IMR-90 (cell line): ENCODE results near the gene PNMA1. TPM values are rescaled to one million over a fixed set of nuclear protein-coding genes. Genes with fewer than 3 reads are reported as not detected.

Experiments
- ATAC-seq: fragments of 200-7000 bp; cut with Tn5 transposase; 2 replicates; pipeline ENCODE4 v1.9.1; 2020; ENCODE audit warnings: low read depth, mild to moderate bottlenecking, moderate library complexity
- BruUV-seq: library from RNA; stranded (reverse); fragments of 400-500 nt; replicated peaks from 2 replicates; lab custom pipeline; 2021; lab: Mats Ljungman, UMichigan
- CTCF ChIA-PET: fragments of 300-600 bp; formaldehyde crosslinking; extraction: SDS; loops from one replicate; lab custom pipeline; 2021; ENCODE audit warnings: antibody characterized with exemption; lab: Yijun Ruan, JAX
- POLR2A ChIA-PET: fragments of 300-600 bp; sonication (Branson Sonifier 250); formaldehyde crosslinking; loops from one replicate; lab custom pipeline; 2022; ENCODE audit warnings: antibody characterized with exemption; ENCODE audit not compliant: unreplicated experiment; lab: Charles Lee
- DNase-seq: peaks from one replicate; pipeline ENCODE4 v3.0.0; 2013
- H2AFZ ChIP-seq: replicated peaks from 2 replicates; pipeline ENCODE3; 2013; ENCODE audit warnings: low read length, mild to moderate bottlenecking; ENCODE audit not compliant: poor library complexity
- H2AK5ac ChIP-seq: 2 replicates; pipeline ENCODE4 v1.6.1; 2013; ENCODE audit warnings: low read depth, low read length, inconsistent platforms
- H2AK9ac ChIP-seq: replicated peaks from 2 replicates; pipeline ENCODE3; 2013; ENCODE audit warnings: mild to moderate bottlenecking, low read depth, low read length, moderate library complexity; ENCODE audit not compliant: poor library complexity
- H2BK120ac ChIP-seq: 2 replicates; pipeline ENCODE4 v1.6.1; 2013; ENCODE audit warnings: low read depth, low read length, inconsistent platforms
- H2BK15ac ChIP-seq: 3 replicates; pipeline ENCODE4 v1.6.1; 2013; ENCODE audit warnings: low read depth, low read length, inconsistent platforms
- H2BK20ac ChIP-seq: 2 replicates; pipeline ENCODE4 v1.6.1; 2013; ENCODE audit warnings: low read depth, mild to moderate bottlenecking, inconsistent platforms, low read length, moderate library complexity
- H2BK5ac ChIP-seq: 2 replicates; pipeline ENCODE4 v1.6.1; 2013; ENCODE audit warnings: mild to moderate bottlenecking, low read depth, low read length, inconsistent platforms; ENCODE audit not compliant: poor library complexity, severe bottlenecking
- H3K14ac ChIP-seq: replicated peaks from 2 replicates; pipeline ENCODE4 v1.6.1; 2013; ENCODE audit warnings: low read depth, low read length, inconsistent platforms
- H3K18ac ChIP-seq: 2 replicates; pipeline ENCODE4 v1.6.1; 2013; ENCODE audit warnings: low read depth, low read length, control low read depth
- H3K23ac ChIP-seq: 2 replicates; pipeline ENCODE4 v1.6.1; 2013; ENCODE audit warnings: low read depth, low read length, inconsistent platforms
- H3K27ac ChIP-seq: 2 replicates; pipeline ENCODE4 v1.5.1; 2013; ENCODE audit warnings: mild to moderate bottlenecking, control low read depth, low read length; ENCODE audit not compliant: insufficient read depth
- H3K27me3 ChIP-seq: 2 replicates; pipeline ENCODE4 v1.6.1; 2013; ENCODE audit warnings: low read length; ENCODE audit not compliant: control insufficient read depth, insufficient read depth
- H3K36me3 ChIP-seq: 2 replicates; pipeline ENCODE4 v1.6.1; 2013; ENCODE audit warnings: low read length, mixed read lengths; ENCODE audit not compliant: control insufficient read depth, insufficient read depth
- H3K4ac ChIP-seq: 2 replicates; pipeline ENCODE4 v1.6.1; 2013; ENCODE audit warnings: low read depth, low read length, inconsistent platforms
- H3K4me1 ChIP-seq: 2 replicates; pipeline ENCODE4 v1.6.1; 2013; ENCODE audit warnings: low read length, mixed read lengths; ENCODE audit not compliant: control insufficient read depth, insufficient read depth
- H3K4me2 ChIP-seq: 2 replicates; pipeline ENCODE4 v1.6.1; 2013; ENCODE audit warnings: low read depth, mild to moderate bottlenecking, control low read depth, low read length, moderate library complexity
- H3K4me3 ChIP-seq: 2 replicates; pipeline ENCODE4 v1.5.1; 2013; ENCODE audit warnings: low read depth, mild to moderate bottlenecking, control low read depth, low read length, moderate library complexity; ENCODE audit not compliant: insufficient read depth
- H3K56ac ChIP-seq: 2 replicates; pipeline ENCODE4 v1.6.1; 2013; ENCODE audit warnings: low read length, inconsistent platforms; ENCODE audit not compliant: insufficient read depth; ENCODE audit errors: extremely low read depth
- H3K79me1 ChIP-seq, 2 experiments: 2 replicates each; pipeline ENCODE4 v1.6.1; 2013; ENCODE audit warnings: low read length in 2 of 2, inconsistent platforms in 1 of 2, low read depth in 1 of 2
- H3K9ac ChIP-seq: 2 replicates; pipeline ENCODE4 v1.6.1; 2013; ENCODE audit warnings: low read depth, low read length, control low read depth
- H3K9me1 ChIP-seq: 2 replicates; pipeline ENCODE4 v1.6.1; 2013; ENCODE audit warnings: low read length, inconsistent platforms; ENCODE audit not compliant: insufficient read depth
- H3K9me3 ChIP-seq: 2 replicates; pipeline ENCODE4 v1.6.1; 2013; ENCODE audit warnings: low read length; ENCODE audit not compliant: control insufficient read depth, insufficient read depth
- H4K20me1 ChIP-seq: 2 replicates; pipeline ENCODE4 v1.6.1; 2013; ENCODE audit warnings: low read length, inconsistent platforms; ENCODE audit not compliant: insufficient read depth
- H4K5ac ChIP-seq: 2 replicates; pipeline ENCODE4 v1.6.1; 2013; ENCODE audit warnings: mild to moderate bottlenecking, low read depth, low read length, control low read depth
- H4K8ac ChIP-seq, 2 experiments: 2 replicates each; pipeline ENCODE4 v1.6.1; 2013; ENCODE audit warnings: low read depth in 2 of 2, low read length in 2 of 2, control low read depth in 1 of 2, inconsistent platforms in 1 of 2
- H4K91ac ChIP-seq: 2 replicates; pipeline ENCODE4 v1.6.1; 2013; ENCODE audit warnings: low read depth, low read length, inconsistent platforms; ENCODE audit not compliant: insufficient read depth
- BHLHE40 ChIP-seq: fragments of 150-350 bp; IDR thresholded peaks from 2 replicates; pipeline ENCODE4 v1.6.1; 2016; ENCODE audit warnings: mild to moderate bottlenecking, low read depth, low read length
- CEBPB ChIP-seq: IDR thresholded peaks from 2 replicates; pipeline ENCODE4 v1.6.1; 2012; ENCODE audit warnings: low read depth, low read length, improper control_type of control experiment
- CHD1 ChIP-seq: IDR thresholded peaks from 2 replicates; pipeline ENCODE4 v1.6.1; 2012; ENCODE audit warnings: low read depth, low read length, improper control_type of control experiment
- FOS ChIP-seq: fragments of 150-350 bp; IDR thresholded peaks from 2 replicates; pipeline ENCODE4 v1.6.1; 2016; ENCODE audit warnings: low read depth, low read length
- MAFK ChIP-seq: IDR thresholded peaks from 2 replicates; pipeline ENCODE4 v1.6.1; 2012; ENCODE audit warnings: low read depth, low read length, improper control_type of control experiment
- MAZ ChIP-seq: IDR thresholded peaks from 2 replicates; pipeline ENCODE4 v1.6.1; 2012; ENCODE audit warnings: low read depth, mild to moderate bottlenecking, low read length, improper control_type of control experiment, moderate library complexity, borderline replicate concordance
- MXI1 ChIP-seq: IDR thresholded peaks from 2 replicates; pipeline ENCODE4 v1.6.1; 2012; ENCODE audit warnings: low read depth, mild to moderate bottlenecking, low read length, moderate library complexity, borderline replicate concordance
- NFE2L2 ChIP-seq: fragments of 150-350 bp; IDR thresholded peaks from 2 replicates; pipeline ENCODE4 v1.6.1; 2016; ENCODE audit warnings: low read depth, mild to moderate bottlenecking, low read length
- POLR2A ChIP-seq: IDR thresholded peaks from 2 replicates; pipeline ENCODE4 v1.6.1; 2012; ENCODE audit warnings: mild to moderate bottlenecking, low read depth, low read length
- RFX5 ChIP-seq: IDR thresholded peaks from 2 replicates; pipeline ENCODE4 v1.8.0; 2012; ENCODE audit warnings: low read depth, mild to moderate bottlenecking, low read length, moderate library complexity
- SMC3 ChIP-seq: fragments of 150-350 bp; IDR thresholded peaks from 2 replicates; pipeline ENCODE4 v1.6.1; 2016; ENCODE audit warnings: low read depth, mild to moderate bottlenecking, antibody characterized with exemption, low read length, moderate library complexity
- WGBS, 2 experiments: methylation state at CpG; one replicate each; pipeline versions ENCODE4 v1.1.5 to v1.1.7; 2013; ENCODE audit warnings: missing lambda C conversion rate in 2 of 2; ENCODE audit not compliant: insufficient read length in 1 of 2; ENCODE audit errors: extremely low coverage in 2 of 2; 5-methylcytosine and 5-hydroxymethylcytosine counted together
- dilution Hi-C: fragments of 300-500 bp; cut with HindIII; formaldehyde crosslinking; loops from one replicate; pipeline ENCODE4 v1.14.3; 2018; ENCODE audit warnings: low sequenced_read_pairs; ENCODE audit not compliant: unreplicated experiment
- in situ Hi-C: fragments of 300-500 bp; cut with MboI; formaldehyde crosslinking; loops from 3 replicates; pipeline ENCODE4 v1.14.3; 2019; ENCODE audit warnings: low sequenced_read_pairs, inconsistent platforms, mixed read lengths
- intact Hi-C: fragments of 100-400 bp; cut with micrococcal nuclease; formaldehyde crosslinking; loops from 2 replicates; pipeline ENCODE4 v1.10.0; 2022
- polyA plus RNA-seq, 3 experiments: library from polyadenylated mRNA; depleted of rRNA; stranded (reverse); fragments of >200 nt; gene quantifications; 2 replicates each; pipeline ENCODE4 v1.2.3, GENCODE V29; 2012; ENCODE audit warnings: low replicate concordance in 1 of 3
- total RNA-seq: library from RNA; depleted of rRNA; stranded (reverse); fragments of >200 nt; gene quantifications from 2 replicates; pipeline ENCODE4 v1.2.3, GENCODE V29; 2012
- TF ChIP-seq, protein P1 (sequence below): conservative IDR thresholded peaks from 2 replicates; pipeline ENCODE4 v1.5.1; 2012; ENCODE audit warnings: mild to moderate bottlenecking, low read depth, low read length, improper control_type of control experiment
- TF ChIP-seq, protein P2 (sequence below): fragments of 150-350 bp; IDR thresholded peaks from 2 replicates; pipeline ENCODE4 v1.6.1; 2016; ENCODE audit warnings: low read depth, mild to moderate bottlenecking, low read length, moderate library complexity, borderline replicate concordance
- TF ChIP-seq, protein P3 (sequence below): fragments of 150-350 bp; IDR thresholded peaks from 2 replicates; pipeline ENCODE4 v1.6.1; 2017; ENCODE audit warnings: mild to moderate bottlenecking, antibody characterized with exemption, low read length, low read depth

The PNMA1 gene
- total and polyA plus RNA-seq, 2 of the 4 experiments (the other 2 are of a cell fraction) = 6.5 to 28.2 TPM

DNA sequence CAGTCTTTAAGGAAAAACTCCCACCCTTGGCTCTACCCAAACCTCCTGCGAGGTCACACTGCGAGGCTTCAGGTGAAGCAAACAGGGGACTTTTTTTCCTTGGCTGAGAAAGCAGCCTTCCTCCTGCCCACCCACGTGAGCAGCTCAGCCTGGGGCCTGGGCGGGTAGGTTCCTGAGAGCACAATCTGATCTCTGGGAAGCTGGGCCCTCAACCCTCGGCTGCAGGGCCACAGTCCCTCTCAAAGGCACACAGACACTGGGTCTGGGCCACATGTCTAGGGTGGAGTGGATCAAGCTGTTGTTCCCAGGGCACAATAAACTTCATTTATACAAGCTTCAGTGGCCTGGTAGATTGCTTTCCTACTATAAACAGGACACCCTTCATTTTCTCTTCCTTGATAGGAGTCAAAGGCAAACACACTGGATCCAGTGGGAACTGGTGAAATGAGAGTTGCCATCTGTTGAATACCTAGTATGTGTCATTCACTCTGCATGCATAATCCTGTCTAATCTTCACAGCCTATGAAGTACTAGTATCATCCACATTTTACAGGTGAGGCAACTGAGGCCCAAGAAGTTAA is 41.3 kb upstream of the PNMA1 start:
- no peak for DNase-seq
- H3K4me3 ChIP-seq = no peak overlapping the region

More for the DNA sequence above, 41.3 kb upstream of the PNMA1 start:
- Histone ChIP-seq H2BK120ac (no peak overlapping the region; the same call in 1 of the 2 replicates), H3K14ac (peak overlapping the region; percentile 26), H3K9me1 (peaks cover 68% of the 10 kb centered on the region), H3K27me3 (no peaks in the 10 kb centered on the region), H2BK20ac (no peak overlapping the region), H4K8ac (peak overlapping the region in 1 of 2 experiments; percentile 50; a peak in 1 of 4 replicates), H3K9me3 (no peaks in the 10 kb centered on the region), H4K5ac (no peak overlapping the region), H4K20me1 (peaks cover 86% of the 10 kb centered on the region), H3K18ac (peak overlapping the region; percentile 26; the same call in 1 of the 2 replicates), H3K56ac (no peak overlapping the region), H2AK9ac (peak overlapping the region; percentile 1), H2AK5ac (peak overlapping the region; percentile 83), H3K27ac (peak overlapping the region; percentile 53), H2BK15ac (no peak overlapping the region), H3K9ac (peak overlapping the region; percentile 49), H4K91ac (peak overlapping the region; percentile 0; the same call in 1 of the 2 replicates), H3K23ac (peak overlapping the region; percentile 68), H3K4me2 (peak overlapping the region; percentile 25), H3K36me3 (no peaks in the 10 kb centered on the region; the same call in 1 of the 2 replicates), H3K4me1 (peaks cover 60% of the 10 kb centered on the region), H3K79me1 (peaks cover 24 to 88% of the 10 kb centered on the region in 2 experiments), H3K4ac (peak overlapping the region; percentile 70), H2BK5ac (peak overlapping the region; percentile 54), H2AFZ (peak overlapping the region; percentile 58)
- POLR2A ChIA-PET = no interaction called here
- dilution Hi-C loops (no loop called here), intact Hi-C loops (loop anchor here (5.0 kb wide), 1 partner anchor 33 kb away; no protein-coding TSS in a partner anchor), in situ Hi-C loops (no loop called here)
- CTCF ChIA-PET = interaction anchor here (0.5 to 1.0 kb wide), 3 partner anchors 32 to 69 kb away, joined by 3 to 4 read pairs (median 3); no protein-coding TSS in a partner anchor
- no peak for ATAC-seq
- TF ChIP-seq MAZ (no peak), POLR2A (no peak), SMC3 (no peak), MAFK (no peak), CEBPB (peak; percentile 36; the same call in 1 of the 2 replicates), BHLHE40 (no peak), CHD1 (no peak), FOS (no peak), NFE2L2 (no peak), MXI1 (no peak), RFX5 (no peak)
- TF ChIP-seq, protein P1, sequence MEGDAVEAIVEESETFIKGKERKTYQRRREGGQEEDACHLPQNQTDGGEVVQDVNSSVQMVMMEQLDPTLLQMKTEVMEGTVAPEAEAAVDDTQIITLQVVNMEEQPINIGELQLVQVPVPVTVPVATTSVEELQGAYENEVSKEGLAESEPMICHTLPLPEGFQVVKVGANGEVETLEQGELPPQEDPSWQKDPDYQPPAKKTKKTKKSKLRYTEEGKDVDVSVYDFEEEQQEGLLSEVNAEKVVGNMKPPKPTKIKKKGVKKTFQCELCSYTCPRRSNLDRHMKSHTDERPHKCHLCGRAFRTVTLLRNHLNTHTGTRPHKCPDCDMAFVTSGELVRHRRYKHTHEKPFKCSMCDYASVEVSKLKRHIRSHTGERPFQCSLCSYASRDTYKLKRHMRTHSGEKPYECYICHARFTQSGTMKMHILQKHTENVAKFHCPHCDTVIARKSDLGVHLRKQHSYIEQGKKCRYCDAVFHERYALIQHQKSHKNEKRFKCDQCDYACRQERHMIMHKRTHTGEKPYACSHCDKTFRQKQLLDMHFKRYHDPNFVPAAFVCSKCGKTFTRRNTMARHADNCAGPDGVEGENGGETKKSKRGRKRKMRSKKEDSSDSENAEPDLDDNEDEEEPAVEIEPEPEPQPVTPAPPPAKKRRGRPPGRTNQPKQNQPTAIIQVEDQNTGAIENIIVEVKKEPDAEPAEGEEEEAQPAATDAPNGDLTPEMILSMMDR = no peak
- TF ChIP-seq, protein P2, sequence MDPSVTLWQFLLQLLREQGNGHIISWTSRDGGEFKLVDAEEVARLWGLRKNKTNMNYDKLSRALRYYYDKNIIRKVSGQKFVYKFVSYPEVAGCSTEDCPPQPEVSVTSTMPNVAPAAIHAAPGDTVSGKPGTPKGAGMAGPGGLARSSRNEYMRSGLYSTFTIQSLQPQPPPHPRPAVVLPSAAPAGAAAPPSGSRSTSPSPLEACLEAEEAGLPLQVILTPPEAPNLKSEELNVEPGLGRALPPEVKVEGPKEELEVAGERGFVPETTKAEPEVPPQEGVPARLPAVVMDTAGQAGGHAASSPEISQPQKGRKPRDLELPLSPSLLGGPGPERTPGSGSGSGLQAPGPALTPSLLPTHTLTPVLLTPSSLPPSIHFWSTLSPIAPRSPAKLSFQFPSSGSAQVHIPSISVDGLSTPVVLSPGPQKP = no peak
- TF ChIP-seq, protein P3, sequence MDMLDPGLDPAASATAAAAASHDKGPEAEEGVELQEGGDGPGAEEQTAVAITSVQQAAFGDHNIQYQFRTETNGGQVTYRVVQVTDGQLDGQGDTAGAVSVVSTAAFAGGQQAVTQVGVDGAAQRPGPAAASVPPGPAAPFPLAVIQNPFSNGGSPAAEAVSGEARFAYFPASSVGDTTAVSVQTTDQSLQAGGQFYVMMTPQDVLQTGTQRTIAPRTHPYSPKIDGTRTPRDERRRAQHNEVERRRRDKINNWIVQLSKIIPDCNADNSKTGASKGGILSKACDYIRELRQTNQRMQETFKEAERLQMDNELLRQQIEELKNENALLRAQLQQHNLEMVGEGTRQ = peak; percentile 45; the same call in 1 of the 2 replicates
- WGBS, 2 experiments = no CpG with 5 or more reads among the region's 5 CpGs
- no TSS peak for BruUV-seq
